K562 (cell line): ENCODE results near the gene BMP6. TPM values are rescaled to one million over a fixed set of nuclear protein-coding genes. Genes with fewer than 3 reads are reported as not detected.

Source experiments
- ATF1 ChIP-seq, 2 experiments: fragments of 450-650 bp in 1 of 2; IDR thresholded peaks; 2 replicates each; pipeline ENCODE4 v1.6.1; 2016; ENCODE audit warnings: missing compliant biosample characterization in 1 of 2, missing genetic modification characterization in 1 of 2
- CREB1 ChIP-seq, 2 experiments: sonication (generic) in 1 of 2; formaldehyde crosslinking in 1 of 2; IDR thresholded peaks; 2 replicates each; pipeline versions ENCODE4 v1.6.1 to v1.8.0; 2012 to 2022; ENCODE audit warnings: inconsistent platforms in 1 of 2, mild to moderate bottlenecking in 1 of 2, missing genetic modification reagents in 1 of 2, moderate library complexity in 1 of 2
- IFI16 ChIP-seq: fragments of 250-450 bp; sonication (Bioruptor Pico); IDR thresholded peaks from 2 replicates; pipeline ENCODE4 v2.1.2; 2022; ENCODE audit warnings: mild to moderate bottlenecking, inconsistent platforms
- MAFK ChIP-seq: IDR thresholded peaks from 2 replicates; pipeline ENCODE4 v1.6.1; 2011; ENCODE audit warnings: low read length, improper control_type of control experiment
- NFE2L1 ChIP-seq: fragments of 450-650 bp; IDR thresholded peaks from 2 replicates; pipeline ENCODE4 v1.6.1; 2016; ENCODE audit warnings: missing genetic modification characterization, low read depth, mild to moderate bottlenecking, missing compliant biosample characterization, moderate library complexity, borderline replicate concordance
- NONO ChIP-seq, 2 experiments: fragments of 200-400 bp in 1 of 2; fragments of 450-650 bp in 1 of 2; formaldehyde crosslinking in 1 of 2; IDR thresholded peaks; 2 replicates each; pipeline ENCODE4 v1.6.1; 2017; ENCODE audit warnings: low read depth in 2 of 2, mild to moderate bottlenecking in 2 of 2, moderate library complexity in 2 of 2, low read length in 1 of 2
- POLR2A ChIP-seq: fragments of 450-650 bp; conservative IDR thresholded peaks from 2 replicates; pipeline ENCODE4 v1.6.1; 2016
- RBM25 ChIP-seq: fragments of 200-400 bp; formaldehyde crosslinking; IDR thresholded peaks from 2 replicates; pipeline ENCODE4 v1.6.1; 2018; ENCODE audit warnings: low read length, low read depth, moderate library complexity; ENCODE audit not compliant: severe bottlenecking
- RFX5 ChIP-seq: IDR thresholded peaks from 2 replicates; pipeline ENCODE4 v1.6.1; 2011; ENCODE audit warnings: low read depth, mild to moderate bottlenecking, improper control_type of control experiment, low read length
- STAG1 ChIP-seq: sonication (generic); formaldehyde crosslinking; IDR thresholded peaks from 2 replicates; pipeline ENCODE4 v1.5.0; 2020; ENCODE audit warnings: missing genetic modification reagents, borderline replicate concordance
- ZKSCAN3 ChIP-seq: fragments of 250-450 bp; sonication (Bioruptor Pico); IDR thresholded peaks from 2 replicates; pipeline ENCODE4 v1.4.0; 2020
- ZNF134 ChIP-seq: fragments of 250-450 bp; sonication (Bioruptor Pico); conservative IDR thresholded peaks from 2 replicates; pipeline ENCODE4 v1.4.0; 2020
- polyA plus RNA-seq, 8 experiments: library from polyadenylated mRNA; depleted of rRNA in 4 of 8; stranded (reverse) in 5 of 8; unstranded in 3 of 8; fragments of >200 nt; fragmentation: Nextera tagmentation in 2 of 8; fragmentation: Illumina TruSeq in 1 of 8; extraction: Ambion mirVana in 2 of 8; extraction: Trizol in 1 of 8; gene quantifications; 2 replicates each; pipeline versions ENCODE4 v1.2.1 to v1.2.3, GENCODE V29; 2011 to 2014; ENCODE audit warnings: inconsistent platforms in 1 of 8, missing spikeins in 1 of 8
- total RNA-seq, 7 experiments: library from RNA; depleted of rRNA in 6 of 7; stranded (reverse); fragments of >200 nt in 6 of 7; fragmentation: Illumina TruSeq in 2 of 7; extraction: Trizol in 2 of 7; gene quantifications; 2 replicates each; pipeline versions ENCODE4 v1.2.1 to v1.2.3, GENCODE V29; 2011 to 2021; ENCODE audit warnings: low replicate concordance in 1 of 7
- TF ChIP-seq, protein P1 (sequence below): fragments of 250-450 bp; sonication (Bioruptor Pico); IDR thresholded peaks from 2 replicates; pipeline ENCODE4 v1.8.0; 2022; ENCODE audit warnings: inconsistent platforms
- TF ChIP-seq, protein P2 (sequence below): fragments of 450-650 bp; IDR thresholded peaks from 2 replicates; pipeline ENCODE4 v1.6.1; 2016; ENCODE audit warnings: mild to moderate bottlenecking, moderate library complexity
- TF ChIP-seq, protein P3 (sequence below): fragments of 450-650 bp; IDR thresholded peaks from 2 replicates; pipeline ENCODE4 v1.6.1; 2016; ENCODE audit warnings: antibody characterized with exemption

Gene BMP6
- total and polyA plus RNA-seq, 9 of the 15 experiments (the other 6 are each of a cell fraction or from before 2014, with no cell fraction given), result 0.01 to 0.13 (median 0.06) TPM; not detected in 3

DNA sequence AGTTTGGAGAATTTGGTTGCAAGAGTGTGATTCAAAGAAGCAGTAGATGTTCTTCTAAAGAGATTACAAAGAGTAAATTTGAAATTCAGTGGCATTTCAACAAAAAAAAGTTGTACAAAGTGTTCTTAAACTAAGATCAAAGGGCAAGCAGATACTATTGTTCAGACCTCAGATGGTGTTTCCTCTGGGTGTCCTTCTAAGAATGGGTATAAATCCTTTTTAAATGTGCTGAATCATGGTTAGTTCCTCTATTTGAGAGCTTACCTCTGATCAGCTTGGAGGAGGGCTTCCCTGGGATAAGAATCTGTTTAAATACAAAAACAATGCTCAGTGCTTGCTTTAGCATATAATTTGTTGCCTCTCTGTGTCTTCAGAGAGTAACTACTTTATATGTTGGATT, 6.3 kb downstream of the BMP6 start (continued):
- TF ChIP-seq, protein P1, sequence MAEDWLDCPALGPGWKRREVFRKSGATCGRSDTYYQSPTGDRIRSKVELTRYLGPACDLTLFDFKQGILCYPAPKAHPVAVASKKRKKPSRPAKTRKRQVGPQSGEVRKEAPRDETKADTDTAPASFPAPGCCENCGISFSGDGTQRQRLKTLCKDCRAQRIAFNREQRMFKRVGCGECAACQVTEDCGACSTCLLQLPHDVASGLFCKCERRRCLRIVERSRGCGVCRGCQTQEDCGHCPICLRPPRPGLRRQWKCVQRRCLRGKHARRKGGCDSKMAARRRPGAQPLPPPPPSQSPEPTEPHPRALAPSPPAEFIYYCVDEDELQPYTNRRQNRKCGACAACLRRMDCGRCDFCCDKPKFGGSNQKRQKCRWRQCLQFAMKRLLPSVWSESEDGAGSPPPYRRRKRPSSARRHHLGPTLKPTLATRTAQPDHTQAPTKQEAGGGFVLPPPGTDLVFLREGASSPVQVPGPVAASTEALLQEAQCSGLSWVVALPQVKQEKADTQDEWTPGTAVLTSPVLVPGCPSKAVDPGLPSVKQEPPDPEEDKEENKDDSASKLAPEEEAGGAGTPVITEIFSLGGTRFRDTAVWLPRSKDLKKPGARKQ (CRISPR knock-in tag), result no peak
- TF ChIP-seq IFI16 (CRISPR knock-in tag) (no peak), NONO (IDR thresholded peaks at IDR 0.05; ENCODE audit: low read depth in 2 of 2, low read length in 1 of 2) (no peak), POLR2A (no peak), ATF1 (CRISPR knock-in tag; IDR thresholded peaks at IDR 0.05) (no peak), ATF1 (tag; IDR thresholded peaks at IDR 0.05) (no peak), STAG1 (CRISPR knock-in tag) (no peak), ZKSCAN3 (CRISPR knock-in tag) (no peak), ZNF134 (CRISPR knock-in tag) (no peak), RBM25 (no peak), RFX5 (no peak), MAFK (peak; percentile 83), CREB1 (IDR thresholded peaks at IDR 0.05) (no peak), CREB1 (CRISPR knock-in tag; IDR thresholded peaks at IDR 0.05) (no peak), NFE2L1 (tag) (peak; percentile 84)
- TF ChIP-seq, protein P2, sequence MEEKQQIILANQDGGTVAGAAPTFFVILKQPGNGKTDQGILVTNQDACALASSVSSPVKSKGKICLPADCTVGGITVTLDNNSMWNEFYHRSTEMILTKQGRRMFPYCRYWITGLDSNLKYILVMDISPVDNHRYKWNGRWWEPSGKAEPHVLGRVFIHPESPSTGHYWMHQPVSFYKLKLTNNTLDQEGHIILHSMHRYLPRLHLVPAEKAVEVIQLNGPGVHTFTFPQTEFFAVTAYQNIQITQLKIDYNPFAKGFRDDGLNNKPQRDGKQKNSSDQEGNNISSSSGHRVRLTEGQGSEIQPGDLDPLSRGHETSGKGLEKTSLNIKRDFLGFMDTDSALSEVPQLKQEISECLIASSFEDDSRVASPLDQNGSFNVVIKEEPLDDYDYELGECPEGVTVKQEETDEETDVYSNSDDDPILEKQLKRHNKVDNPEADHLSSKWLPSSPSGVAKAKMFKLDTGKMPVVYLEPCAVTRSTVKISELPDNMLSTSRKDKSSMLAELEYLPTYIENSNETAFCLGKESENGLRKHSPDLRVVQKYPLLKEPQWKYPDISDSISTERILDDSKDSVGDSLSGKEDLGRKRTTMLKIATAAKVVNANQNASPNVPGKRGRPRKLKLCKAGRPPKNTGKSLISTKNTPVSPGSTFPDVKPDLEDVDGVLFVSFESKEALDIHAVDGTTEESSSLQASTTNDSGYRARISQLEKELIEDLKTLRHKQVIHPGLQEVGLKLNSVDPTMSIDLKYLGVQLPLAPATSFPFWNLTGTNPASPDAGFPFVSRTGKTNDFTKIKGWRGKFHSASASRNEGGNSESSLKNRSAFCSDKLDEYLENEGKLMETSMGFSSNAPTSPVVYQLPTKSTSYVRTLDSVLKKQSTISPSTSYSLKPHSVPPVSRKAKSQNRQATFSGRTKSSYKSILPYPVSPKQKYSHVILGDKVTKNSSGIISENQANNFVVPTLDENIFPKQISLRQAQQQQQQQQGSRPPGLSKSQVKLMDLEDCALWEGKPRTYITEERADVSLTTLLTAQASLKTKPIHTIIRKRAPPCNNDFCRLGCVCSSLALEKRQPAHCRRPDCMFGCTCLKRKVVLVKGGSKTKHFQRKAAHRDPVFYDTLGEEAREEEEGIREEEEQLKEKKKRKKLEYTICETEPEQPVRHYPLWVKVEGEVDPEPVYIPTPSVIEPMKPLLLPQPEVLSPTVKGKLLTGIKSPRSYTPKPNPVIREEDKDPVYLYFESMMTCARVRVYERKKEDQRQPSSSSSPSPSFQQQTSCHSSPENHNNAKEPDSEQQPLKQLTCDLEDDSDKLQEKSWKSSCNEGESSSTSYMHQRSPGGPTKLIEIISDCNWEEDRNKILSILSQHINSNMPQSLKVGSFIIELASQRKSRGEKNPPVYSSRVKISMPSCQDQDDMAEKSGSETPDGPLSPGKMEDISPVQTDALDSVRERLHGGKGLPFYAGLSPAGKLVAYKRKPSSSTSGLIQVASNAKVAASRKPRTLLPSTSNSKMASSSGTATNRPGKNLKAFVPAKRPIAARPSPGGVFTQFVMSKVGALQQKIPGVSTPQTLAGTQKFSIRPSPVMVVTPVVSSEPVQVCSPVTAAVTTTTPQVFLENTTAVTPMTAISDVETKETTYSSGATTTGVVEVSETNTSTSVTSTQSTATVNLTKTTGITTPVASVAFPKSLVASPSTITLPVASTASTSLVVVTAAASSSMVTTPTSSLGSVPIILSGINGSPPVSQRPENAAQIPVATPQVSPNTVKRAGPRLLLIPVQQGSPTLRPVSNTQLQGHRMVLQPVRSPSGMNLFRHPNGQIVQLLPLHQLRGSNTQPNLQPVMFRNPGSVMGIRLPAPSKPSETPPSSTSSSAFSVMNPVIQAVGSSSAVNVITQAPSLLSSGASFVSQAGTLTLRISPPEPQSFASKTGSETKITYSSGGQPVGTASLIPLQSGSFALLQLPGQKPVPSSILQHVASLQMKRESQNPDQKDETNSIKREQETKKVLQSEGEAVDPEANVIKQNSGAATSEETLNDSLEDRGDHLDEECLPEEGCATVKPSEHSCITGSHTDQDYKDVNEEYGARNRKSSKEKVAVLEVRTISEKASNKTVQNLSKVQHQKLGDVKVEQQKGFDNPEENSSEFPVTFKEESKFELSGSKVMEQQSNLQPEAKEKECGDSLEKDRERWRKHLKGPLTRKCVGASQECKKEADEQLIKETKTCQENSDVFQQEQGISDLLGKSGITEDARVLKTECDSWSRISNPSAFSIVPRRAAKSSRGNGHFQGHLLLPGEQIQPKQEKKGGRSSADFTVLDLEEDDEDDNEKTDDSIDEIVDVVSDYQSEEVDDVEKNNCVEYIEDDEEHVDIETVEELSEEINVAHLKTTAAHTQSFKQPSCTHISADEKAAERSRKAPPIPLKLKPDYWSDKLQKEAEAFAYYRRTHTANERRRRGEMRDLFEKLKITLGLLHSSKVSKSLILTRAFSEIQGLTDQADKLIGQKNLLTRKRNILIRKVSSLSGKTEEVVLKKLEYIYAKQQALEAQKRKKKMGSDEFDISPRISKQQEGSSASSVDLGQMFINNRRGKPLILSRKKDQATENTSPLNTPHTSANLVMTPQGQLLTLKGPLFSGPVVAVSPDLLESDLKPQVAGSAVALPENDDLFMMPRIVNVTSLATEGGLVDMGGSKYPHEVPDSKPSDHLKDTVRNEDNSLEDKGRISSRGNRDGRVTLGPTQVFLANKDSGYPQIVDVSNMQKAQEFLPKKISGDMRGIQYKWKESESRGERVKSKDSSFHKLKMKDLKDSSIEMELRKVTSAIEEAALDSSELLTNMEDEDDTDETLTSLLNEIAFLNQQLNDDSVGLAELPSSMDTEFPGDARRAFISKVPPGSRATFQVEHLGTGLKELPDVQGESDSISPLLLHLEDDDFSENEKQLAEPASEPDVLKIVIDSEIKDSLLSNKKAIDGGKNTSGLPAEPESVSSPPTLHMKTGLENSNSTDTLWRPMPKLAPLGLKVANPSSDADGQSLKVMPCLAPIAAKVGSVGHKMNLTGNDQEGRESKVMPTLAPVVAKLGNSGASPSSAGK, result no peak
- TF ChIP-seq, protein P3, sequence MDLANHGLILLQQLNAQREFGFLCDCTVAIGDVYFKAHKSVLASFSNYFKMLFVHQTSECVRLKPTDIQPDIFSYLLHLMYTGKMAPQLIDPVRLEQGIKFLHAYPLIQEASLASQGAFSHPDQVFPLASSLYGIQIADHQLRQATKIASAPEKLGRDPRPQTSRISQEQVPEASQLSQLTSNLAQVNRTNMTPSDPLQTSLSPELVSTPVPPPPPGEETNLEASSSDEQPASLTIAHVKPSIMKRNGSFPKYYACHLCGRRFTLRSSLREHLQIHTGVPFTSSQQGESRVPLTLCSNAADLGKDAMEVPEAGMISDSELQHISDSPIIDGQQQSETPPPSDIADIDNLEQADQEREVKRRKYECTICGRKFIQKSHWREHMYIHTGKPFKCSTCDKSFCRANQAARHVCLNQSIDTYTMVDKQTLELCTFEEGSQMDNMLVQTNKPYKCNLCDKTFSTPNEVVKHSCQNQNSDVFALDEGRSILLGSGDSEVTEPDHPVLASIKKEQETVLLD, result no peak
